ENCODE results near the gene CTBS. TPM values are rescaled to one million over a fixed set of nuclear protein-coding genes. Genes with fewer than 3 reads are reported as not detected.

Gene CTBS
- total RNA-seq, 2 experiments from 2014 or later: 19.4 to 20.0 TPM

DNA sequence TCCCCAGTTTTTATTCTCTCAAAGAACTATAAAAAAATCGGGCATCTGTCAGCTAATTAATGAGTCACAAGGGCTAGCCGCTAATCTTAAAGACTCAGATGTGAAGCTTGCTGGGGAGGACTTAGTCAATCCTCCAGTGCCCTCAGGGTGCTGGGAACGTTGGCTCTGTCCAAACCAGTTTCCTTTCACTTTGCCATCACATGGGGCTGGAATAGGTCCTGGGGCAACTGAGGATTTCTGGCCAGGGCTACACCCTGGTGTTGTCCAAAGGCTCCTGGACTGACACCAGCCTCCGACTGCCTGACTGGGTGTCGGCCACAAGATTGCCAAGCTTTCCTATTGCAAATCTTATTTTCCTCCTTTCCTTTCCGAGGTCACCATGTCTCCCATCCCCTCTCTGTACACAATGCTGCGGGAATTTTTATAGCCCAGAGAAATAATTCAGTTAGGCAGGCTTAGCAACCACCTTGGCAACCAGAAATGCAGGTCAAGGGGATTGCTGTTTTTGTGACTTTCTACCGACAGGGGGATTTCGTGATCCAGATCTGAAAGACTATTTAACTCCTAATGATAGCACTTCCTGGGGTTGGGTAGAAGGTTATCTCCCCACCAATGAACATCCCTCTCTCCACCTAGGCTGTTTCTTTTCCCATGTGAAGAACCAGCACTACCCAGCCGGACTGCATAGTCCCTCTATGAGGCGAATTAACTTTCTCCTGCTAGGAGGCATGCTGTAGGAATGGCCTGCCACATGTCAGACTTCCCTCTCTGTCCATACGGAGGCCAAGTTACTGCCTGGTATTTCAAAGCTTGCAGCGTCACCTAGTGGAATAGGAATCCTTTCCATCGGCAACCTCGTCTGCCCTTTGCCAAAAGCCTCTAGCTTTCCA is 29.9 kb upstream of the CTBS start:
- Histone ChIP-seq H3K4me1 (ENCODE audit: insufficient read depth, low read length) (no peaks in the 10 kb centered on the region), H3K9me3 (ENCODE audit: control insufficient read depth in 1 of 2, insufficient read depth in 1 of 2, low read length in 2 of 2) (peaks cover 18 to 29% of the 10 kb centered on the region in 2 experiments), H3K27me3 (ENCODE audit: control insufficient read depth in 1 of 2, insufficient read depth in 2 of 2, low read length in 2 of 2) (no peaks in the 10 kb centered on the region), H3K4me3 (ENCODE audit: low read length) (no peak overlapping the region), H3K36me3 (ENCODE audit: insufficient read depth, low read length) (no peaks in the 10 kb centered on the region), H3K27ac (ENCODE audit: low read depth in 1 of 2, low read length in 2 of 2) (no peak overlapping the region)
- POLR2A ChIA-PET: no interaction called here
- H3K9me3 Mint-ChIP-seq: peaks cover 12% of the 10 kb centered on the region
- H3K4me3 Mint-ChIP-seq: no peak overlapping the region
- H3K36me3 Mint-ChIP-seq (ENCODE audit: low read depth): peaks cover 4% of the 10 kb centered on the region
- no peaks in the 10 kb centered on the region for H3K27me3 Mint-ChIP-seq
- H3K4me1 Mint-ChIP-seq (ENCODE audit: low read depth): no peaks in the 10 kb centered on the region
- no peak for ATAC-seq (ENCODE audit: poor library complexity)
- TF ChIP-seq, protein P1, sequence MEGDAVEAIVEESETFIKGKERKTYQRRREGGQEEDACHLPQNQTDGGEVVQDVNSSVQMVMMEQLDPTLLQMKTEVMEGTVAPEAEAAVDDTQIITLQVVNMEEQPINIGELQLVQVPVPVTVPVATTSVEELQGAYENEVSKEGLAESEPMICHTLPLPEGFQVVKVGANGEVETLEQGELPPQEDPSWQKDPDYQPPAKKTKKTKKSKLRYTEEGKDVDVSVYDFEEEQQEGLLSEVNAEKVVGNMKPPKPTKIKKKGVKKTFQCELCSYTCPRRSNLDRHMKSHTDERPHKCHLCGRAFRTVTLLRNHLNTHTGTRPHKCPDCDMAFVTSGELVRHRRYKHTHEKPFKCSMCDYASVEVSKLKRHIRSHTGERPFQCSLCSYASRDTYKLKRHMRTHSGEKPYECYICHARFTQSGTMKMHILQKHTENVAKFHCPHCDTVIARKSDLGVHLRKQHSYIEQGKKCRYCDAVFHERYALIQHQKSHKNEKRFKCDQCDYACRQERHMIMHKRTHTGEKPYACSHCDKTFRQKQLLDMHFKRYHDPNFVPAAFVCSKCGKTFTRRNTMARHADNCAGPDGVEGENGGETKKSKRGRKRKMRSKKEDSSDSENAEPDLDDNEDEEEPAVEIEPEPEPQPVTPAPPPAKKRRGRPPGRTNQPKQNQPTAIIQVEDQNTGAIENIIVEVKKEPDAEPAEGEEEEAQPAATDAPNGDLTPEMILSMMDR (IDR thresholded peaks at IDR 0.05): no peak
- H3K27ac Mint-ChIP-seq: no peak overlapping the region
- no peak for DNase-seq
- intact Hi-C loops (cut with DNase I, micrococcal nuclease): no loop called here
- CTCF ChIA-PET: no interaction called here

DNA sequence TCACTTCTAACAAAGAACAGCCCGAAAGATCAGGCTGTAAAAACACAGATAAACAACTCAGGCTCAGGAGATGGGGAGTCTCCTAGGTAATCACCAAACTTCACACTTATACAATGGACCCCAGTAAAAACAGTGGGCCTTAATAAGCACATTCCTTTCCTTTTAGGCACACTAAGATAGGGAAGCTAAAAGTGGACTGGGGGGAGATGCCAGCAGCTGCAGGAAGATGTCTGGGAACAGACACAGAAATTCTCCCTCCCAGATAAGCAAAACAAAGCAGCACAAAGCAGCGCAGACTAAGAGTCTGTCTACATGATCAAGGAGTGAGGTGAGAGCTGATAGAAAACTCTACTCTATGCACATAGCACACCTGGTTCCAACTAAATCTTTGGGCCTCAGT is 29.0 kb upstream of the CTBS start:
- Histone ChIP-seq H3K36me3 (ENCODE audit: insufficient read depth, low read length) (no peaks in the 10 kb centered on the region), H3K4me3 (ENCODE audit: low read length) (no peak overlapping the region), H3K4me1 (ENCODE audit: insufficient read depth, low read length) (no peaks in the 10 kb centered on the region), H3K27me3 (ENCODE audit: control insufficient read depth in 1 of 2, insufficient read depth in 2 of 2, low read length in 2 of 2) (no peaks in the 10 kb centered on the region), H3K9me3 (ENCODE audit: control insufficient read depth in 1 of 2, insufficient read depth in 1 of 2, low read length in 2 of 2) (peaks cover 18 to 29% of the 10 kb centered on the region in 2 experiments), H3K27ac (ENCODE audit: low read depth in 1 of 2, low read length in 2 of 2) (no peak overlapping the region)
- H3K9me3 Mint-ChIP-seq: peaks cover 12% of the 10 kb centered on the region
- no peak overlapping the region for H3K27ac Mint-ChIP-seq
- no peaks in the 10 kb centered on the region for H3K27me3 Mint-ChIP-seq
- ChIA-PET CTCF (no interaction called here), POLR2A (no interaction called here)
- TF ChIP-seq, protein P1 (IDR thresholded peaks at IDR 0.05): no peak
- H3K4me3 Mint-ChIP-seq: no peak overlapping the region
- ATAC-seq (ENCODE audit: poor library complexity): no peak
- intact Hi-C loops (cut with DNase I, micrococcal nuclease): no loop called here
- no peaks in the 10 kb centered on the region for H3K4me1 Mint-ChIP-seq (ENCODE audit: low read depth)
- DNase-seq: no peak
- H3K36me3 Mint-ChIP-seq (ENCODE audit: low read depth): peaks cover 4% of the 10 kb centered on the region

DNA sequence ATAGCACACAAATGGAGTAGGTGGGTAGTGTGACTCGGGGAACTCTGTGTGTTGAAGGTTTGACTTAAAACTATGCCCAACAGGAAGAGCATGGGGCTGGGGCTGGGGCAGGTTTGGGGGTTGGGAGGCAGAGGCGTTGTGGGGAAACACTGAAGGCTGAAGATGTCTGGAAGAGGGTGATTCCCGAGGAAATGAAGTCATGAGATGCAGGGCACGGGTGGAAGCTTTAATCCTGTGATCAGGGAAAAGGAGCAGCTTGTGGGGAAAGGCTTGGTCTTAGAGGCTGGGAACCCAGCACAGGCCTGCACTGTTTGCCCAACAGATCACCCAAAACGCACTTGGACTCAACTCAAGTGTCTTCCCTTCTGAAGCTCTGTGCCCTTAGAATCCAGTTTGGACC is 26.6 kb upstream of the CTBS start:
- TF ChIP-seq, protein P1 (IDR thresholded peaks at IDR 0.05): no peak
- ChIA-PET CTCF (no interaction called here), POLR2A (no interaction called here)
- Histone ChIP-seq H3K9me3 (ENCODE audit: control insufficient read depth in 1 of 2, insufficient read depth in 1 of 2, low read length in 2 of 2) (peaks cover 14 to 20% of the 10 kb centered on the region in 2 experiments), H3K36me3 (ENCODE audit: insufficient read depth, low read length) (no peaks in the 10 kb centered on the region), H3K27me3 (ENCODE audit: control insufficient read depth in 1 of 2, insufficient read depth in 2 of 2, low read length in 2 of 2) (no peaks in the 10 kb centered on the region), H3K27ac (ENCODE audit: low read depth in 1 of 2, low read length in 2 of 2) (no peak overlapping the region), H3K4me1 (ENCODE audit: insufficient read depth, low read length) (no peaks in the 10 kb centered on the region), H3K4me3 (ENCODE audit: low read length) (no peak overlapping the region)
- Mint-ChIP-seq H3K4me3 (no peak overlapping the region), H3K36me3 (ENCODE audit: low read depth) (no peaks in the 10 kb centered on the region), H3K4me1 (ENCODE audit: low read depth) (no peaks in the 10 kb centered on the region), H3K27me3 (no peaks in the 10 kb centered on the region), H3K27ac (no peak overlapping the region), H3K9me3 (peaks cover 7% of the 10 kb centered on the region)
- intact Hi-C loops (cut with DNase I, micrococcal nuclease): no loop called here
- no peak for DNase-seq
- no peak for ATAC-seq (ENCODE audit: poor library complexity)
